HEK293 (cell line): ENCODE data around the gene FAM193B.

ENCODE experiments used
- GLI4 ChIP-seq: fragments of 450-650 bp; formaldehyde crosslinking; IDR thresholded peaks from 2 replicates; pipeline ENCODE4 v1.5.1; 2016; ENCODE audit warnings: missing biosample characterization, missing genetic modification characterization
- ZNF132 ChIP-seq: fragments of 450-650 bp; formaldehyde crosslinking; IDR thresholded peaks from 2 replicates; pipeline ENCODE4 v1.5.1; 2017; ENCODE audit warnings: missing biosample characterization, missing genetic modification characterization, borderline replicate concordance
- ZNF133 ChIP-seq: fragments of 450-650 bp; formaldehyde crosslinking; IDR thresholded peaks from 2 replicates; pipeline ENCODE4 v1.5.1; 2016; ENCODE audit warnings: missing biosample characterization, missing genetic modification characterization
- ZNF521 ChIP-seq: fragments of 450-650 bp; formaldehyde crosslinking; IDR thresholded peaks from 2 replicates; pipeline ENCODE4 v1.5.1; 2017; ENCODE audit warnings: missing biosample characterization, mild to moderate bottlenecking, missing genetic modification characterization
- TF ChIP-seq, protein P1 (sequence below): fragments of 450-650 bp; formaldehyde crosslinking; IDR thresholded peaks from 2 replicates; pipeline ENCODE4 v1.5.1; 2016; ENCODE audit warnings: missing biosample characterization, missing genetic modification characterization

DNA sequence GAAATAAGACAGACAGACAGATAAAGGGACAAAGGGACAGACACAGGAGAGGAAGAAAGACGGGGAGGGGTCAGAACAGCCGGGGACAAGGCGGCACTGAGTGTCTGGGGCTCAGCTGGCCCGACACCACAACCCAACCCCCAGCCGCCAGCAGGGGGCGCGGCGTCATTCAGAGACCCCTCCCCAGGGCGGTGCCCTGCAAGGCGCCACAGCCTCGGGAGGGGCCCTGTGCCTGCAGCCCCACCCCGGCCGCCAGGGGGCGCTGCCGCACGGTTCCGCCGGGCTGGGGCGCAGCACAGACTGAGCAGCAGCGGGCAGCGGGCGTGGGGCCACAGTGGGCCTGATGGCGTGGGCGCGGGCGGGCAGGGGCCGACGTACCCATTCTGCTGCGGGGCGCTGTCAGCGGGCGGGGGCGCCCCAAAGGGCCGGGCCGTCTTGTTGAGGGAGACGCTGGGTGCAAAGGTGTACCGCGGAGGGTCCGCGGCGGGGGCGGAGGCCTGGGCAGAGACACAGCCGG, 62.9 kb downstream of the FAM193B start:
- TF ChIP-seq ZNF521 (tag by site-specific recombination): no peak
- no peak for TF ChIP-seq GLI4
- TF ChIP-seq, protein P1, sequence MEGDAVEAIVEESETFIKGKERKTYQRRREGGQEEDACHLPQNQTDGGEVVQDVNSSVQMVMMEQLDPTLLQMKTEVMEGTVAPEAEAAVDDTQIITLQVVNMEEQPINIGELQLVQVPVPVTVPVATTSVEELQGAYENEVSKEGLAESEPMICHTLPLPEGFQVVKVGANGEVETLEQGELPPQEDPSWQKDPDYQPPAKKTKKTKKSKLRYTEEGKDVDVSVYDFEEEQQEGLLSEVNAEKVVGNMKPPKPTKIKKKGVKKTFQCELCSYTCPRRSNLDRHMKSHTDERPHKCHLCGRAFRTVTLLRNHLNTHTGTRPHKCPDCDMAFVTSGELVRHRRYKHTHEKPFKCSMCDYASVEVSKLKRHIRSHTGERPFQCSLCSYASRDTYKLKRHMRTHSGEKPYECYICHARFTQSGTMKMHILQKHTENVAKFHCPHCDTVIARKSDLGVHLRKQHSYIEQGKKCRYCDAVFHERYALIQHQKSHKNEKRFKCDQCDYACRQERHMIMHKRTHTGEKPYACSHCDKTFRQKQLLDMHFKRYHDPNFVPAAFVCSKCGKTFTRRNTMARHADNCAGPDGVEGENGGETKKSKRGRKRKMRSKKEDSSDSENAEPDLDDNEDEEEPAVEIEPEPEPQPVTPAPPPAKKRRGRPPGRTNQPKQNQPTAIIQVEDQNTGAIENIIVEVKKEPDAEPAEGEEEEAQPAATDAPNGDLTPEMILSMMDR (tag by site-specific recombination): peak; percentile 45; the same call in 1 of the 2 replicates
- no peak for TF ChIP-seq ZNF132 (tag by site-specific recombination)
- no peak for TF ChIP-seq ZNF133 (tag by site-specific recombination)
